Parathyroid adenoma (tissue), 2 donors: ENCODE measurements around the gene ZDHHC11B.
"Not testable (repeated sequence)": the region's sequence is repeated elsewhere in the genome, so short reads cannot be mapped to it uniquely, and the experiment has no call there.

Experiments used
- H2AFZ ChIP-seq: fragments of 300-600 bp; sonication (generic); one replicate; pipeline ENCODE4 v1.7.0; 2017; ENCODE audit warnings: antibody characterized with exemption, mild to moderate bottlenecking
- H3K27ac ChIP-seq: fragments of 300-600 bp; sonication (generic); one replicate; pipeline ENCODE4 v1.7.0; 2017
- H3K27me3 ChIP-seq: fragments of 300-600 bp; sonication (generic); one replicate; pipeline ENCODE4 v1.7.0; 2017; ENCODE audit warnings: low read length; ENCODE audit not compliant: control insufficient read depth, insufficient read depth
- H3K36me3 ChIP-seq: fragments of 300-600 bp; sonication (generic); one replicate; pipeline ENCODE4 v1.7.0; 2017; ENCODE audit warnings: low read length; ENCODE audit not compliant: control insufficient read depth, insufficient read depth
- H3K4me1 ChIP-seq: fragments of 300-600 bp; sonication (generic); one replicate; pipeline ENCODE4 v1.7.0; 2017; ENCODE audit warnings: control low read depth
- H3K4me2 ChIP-seq: fragments of 300-600 bp; sonication (generic); one replicate; pipeline ENCODE4 v1.7.0; 2017; ENCODE audit warnings: low read length
- H3K4me3 ChIP-seq: fragments of 300-600 bp; sonication (generic); one replicate; pipeline ENCODE4 v1.7.0; 2017; ENCODE audit warnings: low read depth, low read length
- H3K79me2 ChIP-seq: fragments of 300-600 bp; sonication (generic); one replicate; pipeline ENCODE4 v1.7.0; 2017; ENCODE audit warnings: control low read depth
- H3K9ac ChIP-seq: fragments of 300-600 bp; sonication (generic); one replicate; pipeline ENCODE4 v1.7.0; 2017; ENCODE audit warnings: mild to moderate bottlenecking
- H3K9me3 ChIP-seq: fragments of 300-600 bp; sonication (generic); one replicate; pipeline ENCODE4 v1.7.0; 2017; ENCODE audit warnings: low read length; ENCODE audit not compliant: control insufficient read depth
- CTCF ChIP-seq: fragments of 300-600 bp; sonication (generic); IDR thresholded peaks from one replicate; pipeline ENCODE4 v1.7.0; 2017; ENCODE audit warnings: antibody characterized with exemption, mild to moderate bottlenecking
- donor health status: primary hyperparathyroidism.

ZDHHC11B gene

DNA sequence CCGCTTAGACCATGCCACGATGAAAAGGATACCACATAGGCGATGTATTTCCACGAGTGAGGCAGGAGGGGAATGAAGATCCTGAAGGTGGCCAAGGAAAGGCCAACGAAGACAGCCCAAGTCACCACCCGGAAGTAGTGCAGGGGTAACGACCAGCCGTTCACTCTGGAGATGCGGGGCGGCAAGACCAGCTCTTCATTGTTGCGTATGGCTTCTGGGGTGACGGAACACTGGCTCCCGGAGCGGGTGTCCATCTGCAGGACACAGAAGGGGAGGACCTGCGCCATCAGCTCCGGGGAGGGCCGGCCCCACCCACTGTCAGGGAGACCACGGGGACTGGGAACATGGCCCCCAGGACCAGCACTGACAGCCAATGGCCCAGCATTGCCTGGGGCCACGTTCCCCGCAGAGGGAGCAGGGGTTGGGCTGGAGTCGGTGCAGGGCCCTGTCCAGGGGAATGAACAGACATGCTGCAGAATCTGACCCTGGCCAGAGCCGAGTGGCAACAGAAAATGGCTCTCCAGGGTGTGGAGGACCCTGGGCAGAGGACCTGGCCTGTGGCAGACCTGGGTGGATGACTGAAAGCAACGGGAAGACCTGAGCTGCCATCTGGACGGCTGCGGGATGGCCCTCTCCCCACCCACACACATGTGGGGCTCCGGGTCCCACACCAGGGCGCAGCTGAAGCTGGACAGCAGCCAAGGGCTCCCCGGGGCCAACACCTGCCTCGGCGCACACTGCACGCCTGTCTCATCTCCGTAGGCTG is 17.7 kb downstream of the ZDHHC11B start:
- Histone ChIP-seq H3K9ac (no peak overlapping the region), H3K36me3 (no peaks in the 10 kb centered on the region), H3K4me1 (no peaks in the 10 kb centered on the region), H3K79me2 (no peaks in the 10 kb centered on the region), H2AFZ (no peak overlapping the region), H3K4me2 (no peak overlapping the region), H3K27ac (no peak overlapping the region), H3K27me3 (no peaks in the 10 kb centered on the region), H3K9me3 (no peaks in the 10 kb centered on the region), H3K4me3 (no peak overlapping the region)
- TF ChIP-seq CTCF = no peak

DNA sequence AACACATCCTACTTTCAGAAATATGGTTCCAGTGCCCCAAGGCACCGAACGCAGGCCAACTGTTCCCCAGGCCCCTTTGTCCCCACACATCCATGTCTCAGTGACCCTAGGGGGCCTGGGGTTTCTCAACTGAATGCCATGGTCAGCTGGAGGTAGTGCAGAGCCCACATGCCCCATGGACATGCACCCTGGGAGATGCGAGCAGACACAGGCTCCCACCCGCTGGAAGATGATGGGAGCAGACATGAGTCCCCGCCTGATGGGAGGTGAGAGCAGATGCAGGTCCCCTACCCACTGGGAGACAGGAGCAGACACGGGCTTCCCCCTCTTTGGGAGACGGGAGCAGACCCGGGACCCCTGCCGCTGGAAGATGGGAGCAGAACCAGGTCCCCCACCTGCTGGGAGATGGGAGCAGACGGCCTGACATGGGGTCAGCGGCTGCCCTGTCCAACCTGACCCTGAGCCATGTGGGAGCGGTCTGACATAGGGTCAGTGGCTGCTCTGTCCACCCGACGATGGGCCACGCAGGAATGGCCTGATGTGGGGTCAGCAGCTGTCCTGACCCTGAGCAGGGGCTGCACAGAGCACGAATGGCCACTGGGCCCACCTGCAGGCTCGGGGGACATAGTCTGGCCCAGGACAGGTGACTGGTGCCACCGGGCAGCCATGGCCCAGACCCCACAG is 18.4 kb downstream of the ZDHHC11B start:
- Histone ChIP-seq H3K79me2 (no peaks in the 10 kb centered on the region), H3K4me2 (no peak overlapping the region), H2AFZ (no peak overlapping the region), H3K9ac (no peak overlapping the region), H3K36me3 (no peaks in the 10 kb centered on the region), H3K4me3 (no peak overlapping the region), H3K27ac (no peak overlapping the region), H3K27me3 (no peaks in the 10 kb centered on the region), H3K4me1 (no peaks in the 10 kb centered on the region), H3K9me3 (no peaks in the 10 kb centered on the region)
- TF ChIP-seq CTCF = no peak

DNA sequence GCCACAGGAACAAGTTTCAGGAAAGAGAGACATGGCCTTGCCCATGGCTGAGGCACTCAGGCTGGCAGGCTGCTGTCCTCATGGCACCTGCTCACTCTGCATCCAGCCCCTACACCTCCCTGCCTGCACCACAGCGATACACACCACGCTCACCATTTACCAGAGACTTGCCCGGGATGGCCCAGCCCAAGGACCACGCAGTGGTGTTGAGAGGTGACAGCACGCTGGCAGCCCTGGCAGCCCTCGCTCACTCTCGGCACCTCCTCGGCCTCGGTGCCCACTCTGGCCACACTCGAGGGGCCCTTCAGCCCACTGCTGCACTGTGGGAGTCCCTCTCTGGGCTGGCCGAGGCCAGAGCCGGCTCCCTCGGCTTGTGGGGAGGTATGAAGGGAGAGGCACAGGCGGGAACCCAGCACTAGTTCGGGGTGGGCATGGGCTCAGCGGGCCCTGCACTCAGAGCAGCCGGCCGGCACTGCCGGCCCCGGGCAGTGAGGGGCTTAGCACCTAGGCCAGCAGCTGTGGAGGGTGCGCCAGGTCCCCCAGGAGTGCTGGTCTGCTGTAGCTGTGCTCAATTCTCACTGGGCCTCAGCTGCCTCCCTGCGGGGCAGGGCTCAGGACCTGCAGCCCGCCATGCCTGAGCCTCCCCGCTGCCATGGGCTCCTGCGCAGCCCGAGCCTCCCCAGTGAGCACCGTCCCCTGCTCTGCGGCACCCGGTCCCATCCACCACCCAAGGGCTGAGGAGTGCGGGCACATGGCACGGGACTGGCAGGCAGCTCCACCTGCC is 20.3 kb downstream of the ZDHHC11B start:
- H3K9ac ChIP-seq = no peak overlapping the region
- no peak overlapping the region for H3K4me3 ChIP-seq
- H2AFZ ChIP-seq = no peak overlapping the region
- TF ChIP-seq CTCF = no peak
- H3K9me3 ChIP-seq = no peaks in the 10 kb centered on the region
- H3K27ac ChIP-seq = no peak overlapping the region
- no peak overlapping the region for H3K4me2 ChIP-seq
- H3K4me1 ChIP-seq = no peaks in the 10 kb centered on the region
- no peaks in the 10 kb centered on the region for H3K27me3 ChIP-seq
- H3K36me3 ChIP-seq = no peaks in the 10 kb centered on the region
- H3K79me2 ChIP-seq = no peaks in the 10 kb centered on the region

DNA sequence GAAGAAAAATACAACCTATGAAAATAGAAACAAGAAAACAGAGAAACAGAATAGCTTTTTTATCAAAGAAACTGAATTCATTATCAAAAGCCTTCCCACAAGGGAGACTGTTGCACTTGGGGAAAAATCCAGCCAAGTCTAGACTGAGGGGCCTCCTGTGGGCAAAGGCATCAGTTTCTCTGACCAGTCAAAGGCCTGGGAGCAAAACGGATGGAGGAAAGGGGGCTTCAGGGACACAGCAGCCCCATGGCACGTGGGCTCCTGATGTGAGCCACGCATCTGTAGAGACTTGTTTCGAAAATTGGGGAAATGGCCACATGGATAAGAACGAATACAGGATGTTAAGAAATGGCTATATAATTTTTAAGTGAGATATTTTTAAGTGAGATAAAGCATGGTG is 21.1 kb downstream of the ZDHHC11B start:
- no peak overlapping the region for H3K9ac ChIP-seq
- H2AFZ ChIP-seq = no peak overlapping the region
- no peak overlapping the region for H3K27ac ChIP-seq
- H3K4me1 ChIP-seq = no peaks in the 10 kb centered on the region
- no peaks in the 10 kb centered on the region for H3K36me3 ChIP-seq
- no peaks in the 10 kb centered on the region for H3K79me2 ChIP-seq
- H3K27me3 ChIP-seq = no peaks in the 10 kb centered on the region
- no peak overlapping the region for H3K4me3 ChIP-seq
- TF ChIP-seq CTCF = no peak
- no peaks in the 10 kb centered on the region for H3K9me3 ChIP-seq
- H3K4me2 ChIP-seq = no peak overlapping the region

- H3K4me3 ChIP-seq, H3K36me3 ChIP-seq, H3K9me3 ChIP-seq, H3K9ac ChIP-seq, H3K79me2 ChIP-seq, H3K4me2 ChIP-seq, H3K27me3 ChIP-seq, H3K4me1 ChIP-seq, H3K27ac ChIP-seq, H2AFZ ChIP-seq: not testable (repeated sequence)
Measured at GRCh38 chr5:762996-763395, 21.5 kb downstream of the ZDHHC11B start.
